Parietal lobe (tissue), 2 donors: ENCODE results near the gene LGALS9. TPM values are rescaled to one million over a fixed set of nuclear protein-coding genes. Genes with fewer than 3 reads are reported as not detected.

Experiments used
- small RNA-seq: library from RNA; depleted of rRNA; stranded (forward); fragments of <200 nt; gene quantifications from one replicate; pipeline ENCODE3, GENCODE V24; 2014; ENCODE audit warnings: low replicate concordance
- total RNA-seq: library from RNA; depleted of rRNA; stranded (reverse); fragments of >200 nt; gene quantifications from one replicate; pipeline ENCODE4 v1.2.3, GENCODE V29; 2014

Gene LGALS9
- 2.8 TPM for total RNA-seq

GRCh38 chr17:27630607-27631410, at the start of gene LGALS9:
TSS of gene LGALS9 (plus strand) at chr17:27631188. CDS start at chr17:27631266, 78 bp downstream.

Small RNA genes within 50 kb of the gene (small RNA-seq; reads per million reads assigned to genes)
- gene AC015688.1 (not detected), gene AC015688.2 (not detected), gene AC015688.5 (not detected), gene CPDP1 (not detected)

Other genes with a start within 250 kb of the LGALS9 start
- gene KSR1, start 174.7 kb upstream of the LGALS9 start, total RNA-seq: 53.5 TPM
- 1.6 TPM for gene NOS2, start 169.3 kb downstream of the LGALS9 start, total RNA-seq